Measurements from ENCODE around the gene ART1.

The ART1 gene

DNA sequence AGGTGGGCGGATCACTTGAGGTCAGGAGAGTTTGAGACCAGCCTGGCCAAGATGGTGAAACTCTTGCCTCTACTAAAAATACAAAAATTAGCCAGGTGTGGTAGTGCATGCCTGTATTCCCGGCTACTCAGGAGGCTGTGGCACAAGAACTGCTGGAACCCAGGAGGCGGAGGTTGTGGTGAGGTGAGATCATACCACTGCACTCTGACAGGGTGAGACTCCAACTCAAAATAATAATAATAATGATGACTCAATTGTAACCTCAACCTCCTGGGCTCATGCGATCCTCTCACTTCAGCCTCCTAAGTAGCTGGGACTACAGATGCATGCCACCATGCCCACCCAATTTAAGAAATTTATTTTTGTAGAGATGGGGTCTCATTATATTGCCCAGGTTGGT is 41.8 kb downstream of the ART1 start:
- Histone ChIP-seq H3K27me3 (replicated peaks; ENCODE audit: control insufficient read depth, insufficient read depth, low read length) (no peaks in the 10 kb centered on the region), H3K36me3 (ENCODE audit: control insufficient read depth, insufficient read depth, low read length, severe bottlenecking) (peaks cover 82% of the 10 kb centered on the region), H3K9ac (ENCODE audit: low read length) (no peak overlapping the region)

DNA sequence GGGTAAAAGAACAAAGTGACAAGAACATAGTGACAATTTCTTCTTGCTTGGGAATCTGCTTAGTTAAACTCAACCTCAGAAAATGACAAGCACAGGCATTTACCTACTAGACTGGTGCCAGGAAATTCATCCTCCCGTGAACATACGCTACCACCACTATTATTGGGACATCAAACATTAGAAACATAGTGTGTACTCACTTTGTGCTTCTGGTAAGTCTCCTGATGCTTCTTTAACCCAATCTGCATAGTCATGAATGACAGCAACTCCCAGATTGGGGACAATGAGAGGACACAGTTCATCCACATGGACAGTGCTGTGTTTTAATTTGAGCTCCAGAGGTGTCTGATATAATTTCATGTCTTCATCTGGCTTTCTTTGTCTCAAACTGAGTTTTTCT is 55.5 kb downstream of the ART1 start:
- H3K27me3 ChIP-seq (replicated peaks; ENCODE audit: control insufficient read depth, insufficient read depth, low read length) = no peaks in the 10 kb centered on the region
- H3K36me3 ChIP-seq (ENCODE audit: control insufficient read depth, insufficient read depth, low read length, severe bottlenecking) = peaks cover 98% of the 10 kb centered on the region
- no peaks in the 10 kb centered on the region for H3K9me3 ChIP-seq (ENCODE audit: control insufficient read depth, low read length)
- no peak for DNase-seq (ENCODE audit: low read depth)
- H3K9ac ChIP-seq (ENCODE audit: low read length) = no peak overlapping the region
- no peaks in the 10 kb centered on the region for H3K4me1 ChIP-seq (ENCODE audit: control insufficient read depth, insufficient read depth, low read length)
- no peak overlapping the region for H3K4me3 ChIP-seq (ENCODE audit: low read length)

More for the DNA sequence above, 41.8 kb downstream of the ART1 start:
- H3K4me1 ChIP-seq (ENCODE audit: control insufficient read depth, insufficient read depth, low read length) = peaks cover 5% of the 10 kb centered on the region
- H3K4me3 ChIP-seq (ENCODE audit: low read length) = no peak overlapping the region
- no peak for DNase-seq (ENCODE audit: low read depth)
- H3K9me3 ChIP-seq (ENCODE audit: control insufficient read depth, low read length) = no peaks in the 10 kb centered on the region

DNA sequence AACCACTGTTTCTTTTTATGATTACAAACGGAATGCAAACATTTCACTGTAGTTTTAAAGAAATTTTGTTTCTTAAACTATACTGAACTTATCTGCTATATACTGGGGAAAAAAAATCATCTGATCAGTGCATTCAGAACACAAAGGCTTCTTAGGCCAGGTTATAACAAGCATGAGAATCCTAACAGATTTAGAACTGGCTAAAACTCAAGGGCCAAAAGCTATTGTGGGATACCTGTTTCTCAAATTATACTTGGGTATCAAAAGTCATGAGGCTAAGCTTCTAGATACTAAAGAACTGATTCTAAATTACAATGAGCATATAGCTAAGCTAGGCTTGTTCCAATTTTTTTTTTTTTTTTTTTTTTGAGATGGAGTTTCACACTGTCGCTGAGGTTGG is 56.0 kb downstream of the ART1 start:
- Histone ChIP-seq H3K4me3 (ENCODE audit: low read length) (no peak overlapping the region), H3K27me3 (replicated peaks; ENCODE audit: control insufficient read depth, insufficient read depth, low read length) (no peaks in the 10 kb centered on the region), H3K9me3 (ENCODE audit: control insufficient read depth, low read length) (no peaks in the 10 kb centered on the region), H3K36me3 (ENCODE audit: control insufficient read depth, insufficient read depth, low read length, severe bottlenecking) (peaks cover 98% of the 10 kb centered on the region), H3K9ac (ENCODE audit: low read length) (no peak overlapping the region), H3K4me1 (ENCODE audit: control insufficient read depth, insufficient read depth, low read length) (no peaks in the 10 kb centered on the region)
- no peak for DNase-seq (ENCODE audit: low read depth)

DNA sequence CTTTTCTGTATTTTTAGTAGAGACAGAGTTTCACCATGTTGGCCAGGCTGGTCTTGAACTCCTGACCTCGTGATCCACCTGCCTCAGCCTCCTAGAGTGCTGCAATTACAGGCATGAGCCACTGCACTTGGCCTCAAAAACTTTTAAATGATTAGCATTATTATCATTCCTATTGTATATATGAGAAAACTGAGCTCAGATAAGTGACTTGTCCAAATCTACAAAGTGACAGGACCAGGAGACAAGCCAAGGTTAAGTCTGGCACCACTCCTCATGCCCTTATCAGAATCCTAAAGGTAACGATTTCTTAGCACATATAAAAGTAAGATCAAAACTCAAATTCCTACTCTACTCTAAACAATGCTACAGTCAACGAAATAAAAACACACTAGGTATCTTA is 58.5 kb downstream of the ART1 start:
- Histone ChIP-seq H3K27me3 (replicated peaks; ENCODE audit: control insufficient read depth, insufficient read depth, low read length) (no peaks in the 10 kb centered on the region), H3K9ac (ENCODE audit: low read length) (no peak overlapping the region), H3K4me1 (ENCODE audit: control insufficient read depth, insufficient read depth, low read length) (no peaks in the 10 kb centered on the region), H3K4me3 (ENCODE audit: low read length) (no peak overlapping the region), H3K36me3 (ENCODE audit: control insufficient read depth, insufficient read depth, low read length, severe bottlenecking) (peaks cover 95% of the 10 kb centered on the region), H3K9me3 (ENCODE audit: control insufficient read depth, low read length) (no peaks in the 10 kb centered on the region)
- DNase-seq (ENCODE audit: low read depth) = no peak

DNA sequence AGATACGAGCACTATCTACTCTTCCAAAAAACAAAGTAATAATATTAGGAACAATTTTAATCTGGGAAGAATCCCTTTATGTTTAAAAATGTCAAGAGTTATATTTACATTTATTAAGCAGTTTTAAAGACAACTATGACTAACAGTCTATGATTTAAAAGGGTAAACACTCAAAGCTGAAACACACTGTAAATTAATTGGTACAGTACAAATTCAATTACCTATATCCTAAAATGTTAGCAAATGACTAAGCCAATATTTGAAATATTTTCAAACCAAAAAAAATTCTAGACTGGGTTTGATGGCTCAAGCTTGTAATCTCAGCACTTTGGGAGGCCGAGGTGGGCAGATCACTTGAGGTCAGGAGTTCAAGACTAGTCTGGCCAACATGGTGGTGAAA is 62.2 kb downstream of the ART1 start:
- H3K36me3 ChIP-seq (ENCODE audit: control insufficient read depth, insufficient read depth, low read length, severe bottlenecking) = peaks cover 85% of the 10 kb centered on the region
- H3K4me3 ChIP-seq (ENCODE audit: low read length) = no peak overlapping the region
- DNase-seq (ENCODE audit: low read depth) = no peak
- H3K9me3 ChIP-seq (ENCODE audit: control insufficient read depth, low read length) = no peaks in the 10 kb centered on the region
- H3K4me1 ChIP-seq (ENCODE audit: control insufficient read depth, insufficient read depth, low read length) = peaks cover 17% of the 10 kb centered on the region
- no peaks in the 10 kb centered on the region for H3K27me3 ChIP-seq (replicated peaks; ENCODE audit: control insufficient read depth, insufficient read depth, low read length)
- no peak overlapping the region for H3K9ac ChIP-seq (ENCODE audit: low read length)

DNA sequence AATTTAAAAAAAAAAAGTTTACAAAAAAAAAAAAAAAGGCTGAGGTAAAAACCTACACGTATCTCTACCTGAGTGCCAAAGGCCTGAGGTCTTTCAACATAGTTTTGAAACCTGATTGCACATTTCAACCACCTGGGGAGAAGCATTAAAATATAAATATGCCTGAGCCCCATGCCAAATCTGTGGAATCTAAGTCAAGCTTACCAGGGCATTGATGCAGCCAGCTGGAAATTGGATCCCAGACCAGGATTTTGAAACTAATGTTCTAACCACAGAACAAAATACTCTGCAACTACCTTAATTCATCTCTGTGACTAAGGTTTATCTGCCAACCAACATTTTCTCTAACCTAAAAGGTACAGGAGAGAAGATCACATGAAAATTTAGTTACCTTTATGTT is 65.0 kb downstream of the ART1 start:
- Histone ChIP-seq H3K27me3 (replicated peaks; ENCODE audit: control insufficient read depth, insufficient read depth, low read length) (no peaks in the 10 kb centered on the region), H3K4me1 (ENCODE audit: control insufficient read depth, insufficient read depth, low read length) (peaks cover 17% of the 10 kb centered on the region), H3K9me3 (ENCODE audit: control insufficient read depth, low read length) (no peaks in the 10 kb centered on the region), H3K9ac (ENCODE audit: low read length) (no peak overlapping the region), H3K4me3 (ENCODE audit: low read length) (no peak overlapping the region), H3K36me3 (ENCODE audit: control insufficient read depth, insufficient read depth, low read length, severe bottlenecking) (peaks cover 86% of the 10 kb centered on the region)
- DNase-seq (ENCODE audit: low read depth) = peak; percentile 69

DNA sequence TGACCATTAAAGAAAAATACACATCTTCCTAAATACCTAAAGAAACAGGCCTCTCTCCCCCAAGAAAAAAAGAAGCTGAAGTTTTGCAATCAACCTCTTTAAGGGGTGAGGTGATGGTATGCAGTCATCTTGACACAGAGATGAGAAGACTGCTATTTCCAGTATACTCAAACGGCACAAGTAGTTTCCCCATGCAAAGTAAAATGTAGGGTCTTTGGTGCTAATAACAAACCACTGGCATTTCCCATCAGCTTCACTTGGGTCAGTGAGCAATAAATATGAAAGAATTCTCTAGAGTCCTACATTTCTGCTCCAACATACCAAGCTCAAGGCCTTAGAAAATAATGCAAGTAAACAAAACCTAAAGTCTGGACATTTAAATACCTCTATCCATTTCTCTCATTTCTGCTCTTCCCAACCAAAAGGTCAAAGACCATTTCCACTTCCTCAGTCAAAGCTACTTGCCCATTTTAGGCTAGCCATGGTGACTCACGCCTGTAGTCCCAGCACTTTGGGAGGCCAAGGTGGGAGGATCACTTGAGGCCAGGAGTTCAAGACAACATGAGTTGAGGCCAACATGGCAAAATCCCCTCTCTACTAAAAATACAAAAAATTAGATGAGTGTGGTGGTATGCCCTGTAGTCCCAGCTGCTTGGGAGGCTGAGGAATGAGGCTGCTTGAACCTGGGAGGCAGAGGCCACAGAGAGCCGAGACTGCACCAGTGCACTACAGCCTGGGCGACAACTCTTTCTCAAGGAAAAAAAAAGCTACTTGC is 65.7 kb downstream of the ART1 start:
- peak; percentile 46 for DNase-seq (ENCODE audit: low read depth)
- Histone ChIP-seq H3K4me1 (ENCODE audit: control insufficient read depth, insufficient read depth, low read length) (peaks cover 17% of the 10 kb centered on the region), H3K9me3 (ENCODE audit: control insufficient read depth, low read length) (no peaks in the 10 kb centered on the region), H3K4me3 (ENCODE audit: low read length) (no peak overlapping the region), H3K9ac (ENCODE audit: low read length) (no peak overlapping the region), H3K36me3 (ENCODE audit: control insufficient read depth, insufficient read depth, low read length, severe bottlenecking) (peaks cover 86% of the 10 kb centered on the region), H3K27me3 (replicated peaks; ENCODE audit: control insufficient read depth, insufficient read depth, low read length) (no peaks in the 10 kb centered on the region)

DNA sequence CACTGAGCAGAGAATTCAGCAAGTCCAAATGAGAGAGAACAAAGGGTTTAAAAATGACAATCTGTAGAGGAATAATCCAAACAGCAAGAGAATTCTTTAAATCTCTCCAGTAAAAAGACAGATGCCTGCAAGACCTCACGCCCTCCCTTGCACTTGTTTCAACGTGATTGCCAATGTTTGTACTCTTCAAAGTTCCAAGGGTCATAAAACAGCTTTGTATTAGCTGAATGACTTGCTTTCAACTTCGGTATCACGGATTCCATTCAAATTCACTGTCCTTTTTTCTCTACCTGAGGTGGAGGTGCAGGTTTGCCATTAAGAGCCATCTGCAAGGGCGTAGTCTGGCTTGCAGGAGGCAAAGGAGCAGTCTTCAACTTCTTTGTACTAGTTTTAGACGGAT is 67.3 kb downstream of the ART1 start:
- H3K27me3 ChIP-seq (replicated peaks; ENCODE audit: control insufficient read depth, insufficient read depth, low read length) = no peaks in the 10 kb centered on the region
- H3K36me3 ChIP-seq (ENCODE audit: control insufficient read depth, insufficient read depth, low read length, severe bottlenecking) = peaks cover 86% of the 10 kb centered on the region
- peaks cover 17% of the 10 kb centered on the region for H3K4me1 ChIP-seq (ENCODE audit: control insufficient read depth, insufficient read depth, low read length)
- H3K9me3 ChIP-seq (ENCODE audit: control insufficient read depth, low read length) = no peaks in the 10 kb centered on the region
- no peak overlapping the region for H3K4me3 ChIP-seq (ENCODE audit: low read length)
- DNase-seq (ENCODE audit: low read depth) = no peak
- H3K9ac ChIP-seq (ENCODE audit: low read length) = no peak overlapping the region
